ENCODE data around the gene TRAM2.

TRAM2 gene

GRCh38 chr6:52499026-52499425 is 77.8 kb downstream of the TRAM2 start:
- Histone ChIP-seq H3K27me3 (ENCODE audit: insufficient read depth, low read length, poor library complexity, severe bottlenecking) (no peaks in the 10 kb centered on the region), H3K36me3 (ENCODE audit: insufficient read depth, low read length) (peaks cover 31% of the 10 kb centered on the region; the same call in 1 of the 2 replicates), H4K20me1 (ENCODE audit: insufficient read depth, low read length, poor library complexity, severe bottlenecking) (no peaks in the 10 kb centered on the region), H3F3A (ENCODE audit: low read depth) (no peaks in the 10 kb centered on the region), H3K4me2 (ENCODE audit: low read depth, low read length, poor library complexity, severe bottlenecking) (no peak overlapping the region), H3K79me2 (ENCODE audit: insufficient read depth, low read length) (no peaks in the 10 kb centered on the region), H3K9me2 (replicated peaks; ENCODE audit: low read depth, low read length) (no peaks in the 10 kb centered on the region), H3K9ac (ENCODE audit: low read depth, low read length, poor library complexity, severe bottlenecking) (no peak overlapping the region), H3K4me3 (ENCODE audit: low read length, poor library complexity, severe bottlenecking) (no peak overlapping the region), H2AFZ (ENCODE audit: low read length) (no peak overlapping the region), H3K9me3 (ENCODE audit: insufficient read depth, low read depth, low read length) (no peaks in the 10 kb centered on the region), H3K4me1 (ENCODE audit: insufficient read depth, low read length, poor library complexity, severe bottlenecking) (peaks cover 14% of the 10 kb centered on the region)
- TF ChIP-seq CTCF (conservative IDR thresholded peaks at IDR 0.05; ENCODE audit: low read length) (no peak), EZH2phosphoT487 (IDR thresholded peaks at IDR 0.05; ENCODE audit: borderline replicate concordance) (no peak)

GRCh38 chr6:52498538-52499017 is 78.3 kb downstream of the TRAM2 start:
- no peaks in the 10 kb centered on the region for H4K20me1 ChIP-seq (ENCODE audit: insufficient read depth, low read length, poor library complexity, severe bottlenecking)

DNA sequence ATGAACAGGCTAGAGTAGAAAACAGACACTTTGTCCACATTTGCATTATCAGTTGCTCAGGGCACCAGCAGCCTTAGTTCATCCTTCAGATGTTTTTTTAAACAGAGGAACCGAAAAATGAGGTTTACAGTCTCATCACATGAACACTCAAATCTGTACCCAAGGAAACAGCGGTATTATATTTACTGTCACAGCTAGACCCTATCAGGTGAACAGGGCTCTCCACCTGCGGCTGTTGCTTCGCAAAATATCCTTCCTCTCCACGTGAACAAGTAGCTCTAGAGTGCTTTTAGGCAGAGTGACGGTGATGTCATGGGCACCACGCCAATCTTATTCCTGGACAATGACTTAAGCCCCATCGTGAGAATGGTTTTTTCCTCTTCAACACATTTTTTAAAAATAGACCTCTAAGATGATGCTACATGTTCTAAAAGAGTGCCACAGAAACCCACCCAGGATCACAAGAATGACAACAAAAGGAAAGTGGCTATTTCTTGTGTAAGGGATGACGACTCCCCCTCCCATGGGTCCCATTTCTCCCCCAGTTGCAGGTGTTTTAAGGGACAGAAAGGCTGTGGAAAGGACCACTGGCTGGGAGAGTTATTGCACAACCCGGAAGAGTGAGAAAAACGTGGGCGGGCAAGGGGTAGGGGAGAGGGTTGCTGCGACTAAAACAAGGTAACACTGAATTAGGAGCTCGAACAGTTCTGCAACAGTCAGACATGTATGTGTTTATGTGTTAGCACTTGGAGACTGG is 79.0 kb downstream of the TRAM2 start:
- no peaks in the 10 kb centered on the region for H3K9me3 ChIP-seq (ENCODE audit: insufficient read depth, low read depth, low read length)
- peaks cover 20% of the 10 kb centered on the region; the same call in 1 of the 2 replicates for H3K36me3 ChIP-seq (ENCODE audit: insufficient read depth, low read length)
- no peaks in the 10 kb centered on the region for H3K27me3 ChIP-seq (ENCODE audit: insufficient read depth, low read length, poor library complexity, severe bottlenecking)
- no peaks in the 10 kb centered on the region for H4K20me1 ChIP-seq (ENCODE audit: insufficient read depth, low read length, poor library complexity, severe bottlenecking)
- no peaks in the 10 kb centered on the region for H3K9me2 ChIP-seq (replicated peaks; ENCODE audit: low read depth, low read length)
- H3K4me2 ChIP-seq (ENCODE audit: low read depth, low read length, poor library complexity, severe bottlenecking): no peak overlapping the region
- H3K4me1 ChIP-seq (ENCODE audit: insufficient read depth, low read length, poor library complexity, severe bottlenecking): peaks cover 14% of the 10 kb centered on the region
- no peak overlapping the region for H3K9ac ChIP-seq (ENCODE audit: low read depth, low read length, poor library complexity, severe bottlenecking)
- H3K79me2 ChIP-seq (ENCODE audit: insufficient read depth, low read length): no peaks in the 10 kb centered on the region
- TF ChIP-seq CTCF (conservative IDR thresholded peaks at IDR 0.05; ENCODE audit: low read length): no peak
- H3K4me3 ChIP-seq (ENCODE audit: low read length, poor library complexity, severe bottlenecking): no peak overlapping the region
- no peaks in the 10 kb centered on the region for H3F3A ChIP-seq (ENCODE audit: low read depth)
- no peak overlapping the region for H2AFZ ChIP-seq (ENCODE audit: low read length)

More at GRCh38 chr6:52498538-52499017, 78.3 kb downstream of the TRAM2 start:
- no peak overlapping the region for H3K4me3 ChIP-seq (ENCODE audit: low read length, poor library complexity, severe bottlenecking)
- H3K4me2 ChIP-seq (ENCODE audit: low read depth, low read length, poor library complexity, severe bottlenecking): no peak overlapping the region
- TF ChIP-seq CTCF (conservative IDR thresholded peaks at IDR 0.05; ENCODE audit: low read length) (no peak), EZH2phosphoT487 (IDR thresholded peaks at IDR 0.05; ENCODE audit: borderline replicate concordance) (no peak)
- H3K27me3 ChIP-seq (ENCODE audit: insufficient read depth, low read length, poor library complexity, severe bottlenecking): no peaks in the 10 kb centered on the region
- peaks cover 27% of the 10 kb centered on the region; the same call in 1 of the 2 replicates for H3K36me3 ChIP-seq (ENCODE audit: insufficient read depth, low read length)
- no peaks in the 10 kb centered on the region for H3F3A ChIP-seq (ENCODE audit: low read depth)
- H3K4me1 ChIP-seq (ENCODE audit: insufficient read depth, low read length, poor library complexity, severe bottlenecking): peaks cover 14% of the 10 kb centered on the region
- no peak overlapping the region for H2AFZ ChIP-seq (ENCODE audit: low read length)
- no peak overlapping the region for H3K9ac ChIP-seq (ENCODE audit: low read depth, low read length, poor library complexity, severe bottlenecking)
- no peaks in the 10 kb centered on the region for H3K9me3 ChIP-seq (ENCODE audit: insufficient read depth, low read depth, low read length)
- no peaks in the 10 kb centered on the region for H3K79me2 ChIP-seq (ENCODE audit: insufficient read depth, low read length)
- H3K9me2 ChIP-seq (replicated peaks; ENCODE audit: low read depth, low read length): no peaks in the 10 kb centered on the region
